ENCODE data around the gene WNT10A. TPM values are rescaled to one million over a fixed set of nuclear protein-coding genes. Genes with fewer than 3 reads are reported as not detected.

Gene WNT10A
- total RNA-seq, 3 donors from 2014 or later: 0.88 to 2.9 TPM; not detected in 1

DNA sequence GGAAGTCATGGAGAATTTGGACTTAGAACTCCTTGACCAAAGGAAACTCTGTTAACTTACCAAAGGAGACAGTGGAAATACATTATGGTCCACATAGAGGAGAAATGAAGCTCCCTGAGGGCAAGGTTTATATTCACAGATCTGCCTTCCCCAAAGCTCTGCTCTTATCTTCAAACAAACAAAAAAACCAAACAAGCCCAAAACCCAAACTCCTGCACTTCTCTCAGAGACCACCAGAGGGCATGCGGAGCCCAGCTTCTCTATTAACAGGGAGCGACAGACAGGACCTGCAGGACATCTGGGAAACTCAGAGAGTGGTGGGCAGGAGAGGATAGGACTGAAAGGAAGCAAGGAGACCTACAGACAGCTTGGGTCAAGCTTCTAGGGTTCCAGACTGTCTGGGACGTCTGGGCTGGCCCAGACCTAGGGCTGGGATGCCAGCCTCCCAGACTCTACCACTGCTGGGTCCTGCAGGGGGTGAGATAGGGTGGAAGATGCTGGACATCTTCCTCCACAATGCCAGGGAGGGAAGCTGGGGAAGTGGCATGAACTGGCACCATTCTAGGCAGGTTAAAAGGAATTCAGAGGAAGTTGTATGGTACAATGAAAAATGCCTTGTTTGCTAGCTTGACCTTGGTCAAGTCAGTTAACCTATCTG lies 4.0 kb upstream of the WNT10A start:
- DNase-seq (ENCODE audit: low spot score in 2 of 2): no peak
- intact Hi-C loops (cut with DNase I; ENCODE audit: low total_unique reads): no loop called here
- peaks cover 0 to 54% of the 10 kb centered on the region in 2 donors for H3K27me3 ChIP-seq

DNA sequence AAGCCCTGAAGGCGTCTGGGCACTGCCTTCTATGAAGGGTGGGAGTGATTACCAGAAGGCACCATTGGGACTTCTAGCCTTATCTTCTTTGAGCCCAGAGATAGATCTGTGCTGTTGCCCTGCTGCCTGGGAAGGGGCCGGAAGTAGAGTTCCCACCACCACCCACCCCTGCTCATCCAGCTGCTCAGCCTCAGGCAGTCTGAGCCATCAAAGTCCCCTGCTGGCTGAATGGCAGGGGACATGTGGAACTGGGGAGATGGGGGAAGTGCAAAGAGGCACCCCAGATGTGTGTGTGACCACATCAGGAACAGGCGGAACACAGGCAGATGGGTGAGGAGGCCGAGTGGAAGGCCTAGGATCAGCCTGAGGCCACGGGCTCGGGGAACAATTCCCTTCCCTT lies 3.3 kb upstream of the WNT10A start:
- Histone ChIP-seq H3K9me3 (no peaks in the 10 kb centered on the region), H3K27ac (no peak overlapping the region), H3K4me3 (no peak overlapping the region), H3K27me3 (peaks cover 0 to 49% of the 10 kb centered on the region in 2 donors), H3K36me3 (no peaks in the 10 kb centered on the region), H3K4me1 (peaks cover 0 to 4% of the 10 kb centered on the region in 2 donors)
- TF ChIP-seq, protein P1, sequence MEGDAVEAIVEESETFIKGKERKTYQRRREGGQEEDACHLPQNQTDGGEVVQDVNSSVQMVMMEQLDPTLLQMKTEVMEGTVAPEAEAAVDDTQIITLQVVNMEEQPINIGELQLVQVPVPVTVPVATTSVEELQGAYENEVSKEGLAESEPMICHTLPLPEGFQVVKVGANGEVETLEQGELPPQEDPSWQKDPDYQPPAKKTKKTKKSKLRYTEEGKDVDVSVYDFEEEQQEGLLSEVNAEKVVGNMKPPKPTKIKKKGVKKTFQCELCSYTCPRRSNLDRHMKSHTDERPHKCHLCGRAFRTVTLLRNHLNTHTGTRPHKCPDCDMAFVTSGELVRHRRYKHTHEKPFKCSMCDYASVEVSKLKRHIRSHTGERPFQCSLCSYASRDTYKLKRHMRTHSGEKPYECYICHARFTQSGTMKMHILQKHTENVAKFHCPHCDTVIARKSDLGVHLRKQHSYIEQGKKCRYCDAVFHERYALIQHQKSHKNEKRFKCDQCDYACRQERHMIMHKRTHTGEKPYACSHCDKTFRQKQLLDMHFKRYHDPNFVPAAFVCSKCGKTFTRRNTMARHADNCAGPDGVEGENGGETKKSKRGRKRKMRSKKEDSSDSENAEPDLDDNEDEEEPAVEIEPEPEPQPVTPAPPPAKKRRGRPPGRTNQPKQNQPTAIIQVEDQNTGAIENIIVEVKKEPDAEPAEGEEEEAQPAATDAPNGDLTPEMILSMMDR (IDR thresholded peaks at IDR 0.05): no peak
- TF ChIP-seq POLR2A (IDR thresholded peaks at IDR 0.05) (no peak), POLR2AphosphoS5 (IDR thresholded peaks at IDR 0.05) (no peak)
- intact Hi-C loops (cut with DNase I; ENCODE audit: low total_unique reads): no loop called here
- no peak for DNase-seq (ENCODE audit: low spot score in 2 of 2)

More for the DNA sequence above, 4.0 kb upstream of the WNT10A start:
- Histone ChIP-seq H3K27ac (no peak overlapping the region), H3K4me1 (peaks cover 0 to 4% of the 10 kb centered on the region in 2 donors), H3K4me3 (no peak overlapping the region), H3K9me3 (no peaks in the 10 kb centered on the region), H3K36me3 (no peaks in the 10 kb centered on the region)
- TF ChIP-seq, protein P1 (IDR thresholded peaks at IDR 0.05): peak; percentile 85 to 93 (median 90)
- no peak for TF ChIP-seq POLR2AphosphoS5 (IDR thresholded peaks at IDR 0.05)

DNA sequence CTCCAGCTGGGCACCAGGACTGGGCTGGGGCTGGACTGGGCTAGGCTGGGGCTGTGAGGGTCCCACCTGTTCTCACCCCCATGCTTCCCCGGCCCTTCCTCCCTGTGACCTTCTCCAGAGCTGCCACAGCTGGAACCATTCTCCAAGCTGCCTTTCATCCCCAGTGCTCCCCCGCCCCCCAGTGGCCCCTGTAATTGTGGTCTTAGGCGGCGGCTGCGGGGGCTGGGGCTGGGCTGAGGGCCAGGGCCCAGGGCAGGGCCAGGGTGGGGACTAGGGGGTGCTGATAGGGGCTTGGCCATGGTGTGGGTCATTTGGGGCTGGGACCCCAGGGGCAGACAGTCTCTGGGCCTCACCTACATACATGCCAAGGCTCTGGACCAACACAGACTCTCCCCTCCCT lies 2.8 kb upstream of the WNT10A start:
- intact Hi-C loops (cut with DNase I; ENCODE audit: low total_unique reads): no loop called here
- Histone ChIP-seq H3K27ac (no peak overlapping the region), H3K27me3 (peaks cover 0 to 45% of the 10 kb centered on the region in 2 donors), H3K9me3 (no peaks in the 10 kb centered on the region), H3K36me3 (no peaks in the 10 kb centered on the region), H3K4me1 (peaks cover 0 to 4% of the 10 kb centered on the region in 2 donors), H3K4me3 (no peak overlapping the region)
- DNase-seq (ENCODE audit: low spot score in 2 of 2): no peak
- TF ChIP-seq, protein P1 (IDR thresholded peaks at IDR 0.05): no peak
- TF ChIP-seq POLR2AphosphoS5 (IDR thresholded peaks at IDR 0.05) (no peak), POLR2A (IDR thresholded peaks at IDR 0.05) (no peak)

DNA sequence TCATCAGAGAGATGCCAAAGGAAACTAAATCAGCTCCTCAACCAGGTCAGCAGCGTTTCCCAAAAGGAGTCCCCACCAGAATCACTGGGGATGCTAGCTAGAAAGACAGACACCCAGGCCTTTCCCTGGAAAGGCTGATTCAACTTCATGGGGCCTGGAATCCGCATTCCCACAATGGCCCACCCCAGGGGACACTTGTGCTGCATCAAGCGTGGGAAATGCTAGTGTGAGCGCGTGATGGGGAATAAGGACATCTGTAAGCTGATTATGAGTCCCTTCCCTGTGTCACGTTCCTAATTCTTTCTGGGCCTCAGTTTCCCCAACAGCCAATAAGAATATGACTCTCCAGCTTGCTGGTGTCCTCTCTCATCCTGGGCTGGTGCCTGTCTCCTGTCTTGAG lies 2.2 kb upstream of the WNT10A start:
- Histone ChIP-seq H3K27me3 (peaks cover 0 to 43% of the 10 kb centered on the region in 2 donors), H3K27ac (no peak overlapping the region), H3K9me3 (no peaks in the 10 kb centered on the region), H3K4me3 (no peak overlapping the region), H3K36me3 (no peaks in the 10 kb centered on the region), H3K4me1 (peaks cover 0 to 4% of the 10 kb centered on the region in 2 donors)
- DNase-seq (ENCODE audit: low spot score in 2 of 2): no peak
- TF ChIP-seq POLR2AphosphoS5 (IDR thresholded peaks at IDR 0.05) (no peak), POLR2A (IDR thresholded peaks at IDR 0.05) (no peak)
- TF ChIP-seq, protein P1 (IDR thresholded peaks at IDR 0.05): no peak
- intact Hi-C loops (cut with DNase I; ENCODE audit: low total_unique reads): no loop called here

DNA sequence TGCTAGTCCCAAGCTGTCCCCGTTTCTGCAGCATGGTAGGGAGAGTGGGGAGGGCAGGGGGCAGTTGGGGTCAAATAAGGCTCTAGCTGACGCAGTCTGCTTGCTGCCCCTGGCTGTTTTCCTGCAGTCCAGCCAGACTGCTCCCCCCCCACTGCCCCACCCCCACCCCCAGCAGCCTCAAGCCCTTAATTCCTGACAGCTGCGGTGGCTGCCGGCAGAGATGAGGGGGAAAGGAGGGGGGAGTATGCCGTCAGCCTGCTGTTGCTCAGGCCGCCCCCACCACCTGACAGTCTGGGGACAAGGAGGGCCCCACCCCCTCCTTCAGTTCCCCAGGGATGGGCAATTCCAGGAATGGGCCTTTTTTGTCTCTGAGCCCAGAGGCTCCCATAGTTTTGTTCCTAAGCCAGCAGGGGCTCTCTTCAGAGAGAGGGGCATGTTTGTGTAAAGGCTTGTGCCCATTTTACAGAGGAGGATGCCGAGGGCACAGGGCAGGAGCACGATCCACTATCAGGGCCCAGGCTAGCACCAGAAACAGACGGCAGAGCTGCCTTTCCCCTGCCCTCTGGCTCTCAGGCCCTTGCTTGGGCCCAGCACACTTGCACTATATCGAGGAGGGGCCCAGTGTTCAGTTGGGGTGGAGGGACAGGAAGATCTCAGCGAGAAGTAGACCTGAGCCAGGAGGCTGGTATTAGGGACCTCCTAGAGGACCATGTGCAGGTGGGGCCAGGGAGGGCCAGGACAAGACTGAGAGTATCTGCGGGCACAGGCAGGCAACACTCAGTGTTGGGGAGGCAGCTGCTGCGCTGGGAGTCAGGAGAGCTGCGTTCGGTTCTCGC lies 1.5 kb upstream of the WNT10A start:
- peaks cover 0 to 4% of the 10 kb centered on the region in 2 donors for H3K4me1 ChIP-seq
- intact Hi-C loops (cut with DNase I; ENCODE audit: low total_unique reads): no loop called here
- peaks cover 0 to 38% of the 10 kb centered on the region in 2 donors for H3K27me3 ChIP-seq
- H3K27ac ChIP-seq: no peak overlapping the region
- H3K4me3 ChIP-seq: peak overlapping the region in 1 of 3 donors; percentile 66
- TF ChIP-seq, protein P1 (IDR thresholded peaks at IDR 0.05): no peak
- TF ChIP-seq POLR2A (IDR thresholded peaks at IDR 0.05) (no peak), POLR2AphosphoS5 (IDR thresholded peaks at IDR 0.05) (no peak)
- no peaks in the 10 kb centered on the region for H3K9me3 ChIP-seq
- no peaks in the 10 kb centered on the region for H3K36me3 ChIP-seq
- no peak for DNase-seq (ENCODE audit: low spot score in 2 of 2)
